CD14-positive monocyte (primary cell): ENCODE results near the gene LEKR1. TPM values are rescaled to one million over a fixed set of nuclear protein-coding genes. Genes with fewer than 3 reads are reported as not detected.

Experiments used
- DNase-seq, 3 donors: peaks; one replicate each; pipeline ENCODE4 v3.0.0-alpha.2; 2011 to 2022
- H2AFZ ChIP-seq: 2 replicates; pipeline ENCODE4 v1.6.0; 2012; ENCODE audit warnings: mild to moderate bottlenecking, low read depth, low read length, inconsistent platforms; ENCODE audit not compliant: insufficient read depth, poor library complexity, severe bottlenecking
- H3K27ac ChIP-seq, 2 donors: 1 replicate in 1 of 2; 2 replicates in 1 of 2; pipeline ENCODE4 v1.5.1; 2012 to 2013; ENCODE audit warnings: low read length in 2 of 2, control low read depth in 1 of 2, inconsistent platforms in 1 of 2, low read depth in 1 of 2, mild to moderate bottlenecking in 1 of 2
- H3K27me3 ChIP-seq, 2 donors: one replicate each; pipeline versions ENCODE4 v1.6.0 to v1.6.1; 2011 to 2013; ENCODE audit warnings: low read length in 2 of 2; ENCODE audit not compliant: control insufficient read depth in 2 of 2, insufficient read depth in 2 of 2
- H3K36me3 ChIP-seq, 2 donors: replicated peaks in 1 of 2; 1 replicate in 1 of 2; 2 replicates in 1 of 2; pipeline versions ENCODE4 v1.5.1 to v1.6.1; 2012 to 2013; ENCODE audit warnings: low read length in 2 of 2, control low read depth in 1 of 2, inconsistent platforms in 1 of 2, mild to moderate bottlenecking in 1 of 2; ENCODE audit not compliant: insufficient read depth in 2 of 2, control insufficient read depth in 1 of 2
- H3K4me1 ChIP-seq, 2 donors: 1 replicate in 1 of 2; 2 replicates in 1 of 2; pipeline versions ENCODE4 v1.5.1 to v1.6.1; 2012 to 2013; ENCODE audit warnings: low read length in 2 of 2, control low read depth in 1 of 2, inconsistent platforms in 1 of 2, mild to moderate bottlenecking in 1 of 2, moderate library complexity in 1 of 2; ENCODE audit not compliant: insufficient read depth in 2 of 2, control insufficient read depth in 1 of 2
- H3K4me2 ChIP-seq: replicated peaks from 2 replicates; pipeline ENCODE3; 2012; ENCODE audit warnings: low read length, moderate library complexity, mild to moderate bottlenecking; ENCODE audit not compliant: poor library complexity, severe bottlenecking; ENCODE audit errors: extremely low read depth
- H3K4me3 ChIP-seq, 3 experiments: fragments of 200-600 bp in 1 of 3; sonication (generic) in 1 of 3; replicated peaks in 1 of 3; 1 replicate in 2 of 3; 2 replicates in 1 of 3; pipeline ENCODE4 v1.5.1; 2011 to 2013; ENCODE audit warnings: low read length in 3 of 3, mild to moderate bottlenecking in 3 of 3, control low read depth in 2 of 3, low read depth in 2 of 3, inconsistent platforms in 1 of 3, moderate library complexity in 1 of 3
- H3K79me2 ChIP-seq: 2 replicates; pipeline ENCODE4 v1.6.0; 2012; ENCODE audit warnings: mild to moderate bottlenecking, control low read depth, inconsistent platforms, low read length, moderate library complexity; ENCODE audit not compliant: insufficient read depth
- H3K9ac ChIP-seq: 2 replicates; pipeline ENCODE4 v1.6.0; 2017; ENCODE audit warnings: low read length, mild to moderate bottlenecking; ENCODE audit not compliant: insufficient read depth, poor library complexity, severe bottlenecking
- H3K9me3 ChIP-seq, 2 donors: replicated peaks in 1 of 2; 1 replicate in 1 of 2; 2 replicates in 1 of 2; pipeline versions ENCODE4 v1.5.1 to v1.6.1; 2012 to 2013; ENCODE audit warnings: low read length in 2 of 2, control low read depth in 1 of 2; ENCODE audit not compliant: control insufficient read depth in 1 of 2, insufficient read depth in 1 of 2
- H4K20me1 ChIP-seq: 2 replicates; pipeline ENCODE4 v1.6.0; 2012; ENCODE audit warnings: mild to moderate bottlenecking, low read length, control low read depth, moderate library complexity; ENCODE audit not compliant: insufficient read depth
- H3K27ac Mint-ChIP-seq, 7 donors: one replicate each; pipeline ENCODE4 v1.8.0; 2020; ENCODE audit warnings: mild to moderate bottlenecking in 7 of 7, mixed read lengths in 7 of 7, moderate library complexity in 6 of 7, inconsistent platforms in 2 of 7
- H3K27me3 Mint-ChIP-seq, 3 donors: one replicate each; pipeline ENCODE4 v1.8.0; 2021 to 2022; ENCODE audit warnings: low read depth in 3 of 3, mild to moderate bottlenecking in 3 of 3, mixed read lengths in 3 of 3, moderate library complexity in 3 of 3, inconsistent platforms in 1 of 3
- H3K36me3 Mint-ChIP-seq, 2 donors: one replicate each; pipeline ENCODE4 v1.8.0; 2020; ENCODE audit warnings: mixed read lengths in 2 of 2, inconsistent platforms in 1 of 2, mild to moderate bottlenecking in 1 of 2
- H3K4me1 Mint-ChIP-seq: one replicate; pipeline ENCODE4 v1.8.0; 2020; ENCODE audit warnings: mild to moderate bottlenecking, mixed read lengths
- H3K4me3 Mint-ChIP-seq, 2 donors: one replicate each; pipeline ENCODE4 v1.8.0; 2020; ENCODE audit warnings: mild to moderate bottlenecking in 2 of 2, mixed read lengths in 2 of 2, moderate library complexity in 1 of 2
- H3K9me3 Mint-ChIP-seq, 7 donors: one replicate each; pipeline ENCODE4 v1.8.0; 2020 to 2022; ENCODE audit warnings: mixed read lengths in 7 of 7, mild to moderate bottlenecking in 6 of 7, moderate library complexity in 6 of 7, inconsistent platforms in 2 of 7
- CTCF ChIP-seq: fragments of 200-600 bp; IDR thresholded peaks from one replicate; pipeline ENCODE4 v1.8.0; 2022; ENCODE audit warnings: antibody characterized with exemption, mild to moderate bottlenecking
- WGBS: methylation state at CpG from one replicate; pipeline ENCODE4 v1.1.5; 2013; ENCODE audit warnings: missing lambda C conversion rate; ENCODE audit not compliant: insufficient coverage; 5-methylcytosine and 5-hydroxymethylcytosine counted together
- intact Hi-C, 2 donors: fragments of 100-400 bp; cut with micrococcal nuclease; formaldehyde crosslinking; loops; one replicate each; pipeline versions ENCODE4 v1.15.0 to v1.15.1; 2023
- polyA plus RNA-seq, 3 donors: library from polyadenylated mRNA; depleted of rRNA in 1 of 3; unstranded in 2 of 3; stranded (reverse) in 1 of 3; fragments of 300-500 nt in 2 of 3; fragments of >200 nt in 1 of 3; fragmentation: Illumina TruSeq in 2 of 3; gene quantifications; 1 replicate in 2 of 3; 2 replicates in 1 of 3; pipeline ENCODE4 v1.2.3, GENCODE V29; 2012 to 2021

LEKR1 gene
- polyA plus RNA-seq, 3 donors: 0.51 to 0.80 TPM; not detected in 1

DNA sequence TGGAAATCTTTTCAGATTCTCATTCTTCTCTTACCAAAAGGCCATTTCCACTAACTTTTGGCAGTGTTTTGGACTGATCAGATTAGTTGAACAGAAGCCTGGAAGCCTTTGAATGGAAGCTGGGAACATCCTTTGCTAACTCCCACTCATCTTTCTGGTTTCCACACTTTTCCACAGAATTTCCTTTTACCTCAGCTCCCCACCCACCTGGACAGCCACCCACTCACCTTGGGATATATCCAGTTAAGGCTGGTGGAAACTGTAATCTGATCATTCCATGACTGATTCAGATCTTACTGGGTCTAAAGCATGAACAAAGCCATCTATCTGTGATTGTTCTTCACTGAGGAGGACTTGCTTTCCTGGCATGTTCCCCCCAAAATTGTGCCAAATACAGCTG is 214.3 kb downstream of the LEKR1 start:
- Mint-ChIP-seq H3K4me1 (no peaks in the 10 kb centered on the region), H3K36me3 (no peaks in the 10 kb centered on the region), H3K27me3 (peaks cover 5 to 9% (median 8%) of the 10 kb centered on the region in 3 donors), H3K27ac (no peak overlapping the region), H3K9me3 (peaks cover 0 to 2% (median 0%) of the 10 kb centered on the region in 7 donors), H3K4me3 (no peak overlapping the region)
- no peak for TF ChIP-seq CTCF
- H3K4me2 ChIP-seq: no peak overlapping the region
- H3K9me3 ChIP-seq: no peaks in the 10 kb centered on the region
- no peaks in the 10 kb centered on the region for H3K4me1 ChIP-seq
- H3K27ac ChIP-seq: no peak overlapping the region
- intact Hi-C loops: no loop called here
- no peak for DNase-seq
- no peak overlapping the region for H3K4me3 ChIP-seq
- H3K9ac ChIP-seq: no peak overlapping the region
- H3K79me2 ChIP-seq: no peaks in the 10 kb centered on the region
- H2AFZ ChIP-seq: no peak overlapping the region
- H4K20me1 ChIP-seq: no peaks in the 10 kb centered on the region
- H3K27me3 ChIP-seq: no peaks in the 10 kb centered on the region
- no peaks in the 10 kb centered on the region for H3K36me3 ChIP-seq

- TF ChIP-seq CTCF: no peak
- Mint-ChIP-seq H3K27ac (no peak overlapping the region), H3K4me1 (no peaks in the 10 kb centered on the region), H3K36me3 (no peaks in the 10 kb centered on the region), H3K4me3 (no peak overlapping the region), H3K27me3 (peaks cover 0 to 7% (median 2%) of the 10 kb centered on the region in 3 donors), H3K9me3 (peaks cover 0 to 2% (median 0%) of the 10 kb centered on the region in 7 donors)
- no peak overlapping the region for H3K9ac ChIP-seq
- intact Hi-C loops: no loop called here
- H3K79me2 ChIP-seq: no peaks in the 10 kb centered on the region
- no peaks in the 10 kb centered on the region for H3K27me3 ChIP-seq
- H4K20me1 ChIP-seq: no peaks in the 10 kb centered on the region
- no peak overlapping the region for H3K4me2 ChIP-seq
- H3K27ac ChIP-seq: no peak overlapping the region
- no peak for DNase-seq
- H3K36me3 ChIP-seq: no peaks in the 10 kb centered on the region
- no peak overlapping the region for H2AFZ ChIP-seq
- H3K4me1 ChIP-seq: no peaks in the 10 kb centered on the region
- no peaks in the 10 kb centered on the region for H3K9me3 ChIP-seq
- H3K4me3 ChIP-seq: no peak overlapping the region
- no CpG with 5 or more reads among the region's 2 CpGs for WGBS
These were observed 216.1 kb downstream of the LEKR1 start for GRCh38 chr3:157042226-157042625.
